Coronary artery (tissue), 2 donors: ENCODE data around the gene MED31.

Source experiments
- DNase-seq: peaks from one replicate; pipeline ENCODE4 v3.0.0-alpha.2; 2017; ENCODE audit warnings: low spot score
- H3K27ac ChIP-seq, 2 donors: fragments of 200-600 bp; sonication (generic); one replicate each; pipeline ENCODE4 v1.5.1; 2016 to 2019
- H3K4me3 ChIP-seq: fragments of 200-600 bp; sonication (generic); 2 replicates; pipeline ENCODE4 v1.5.1; 2016; ENCODE audit warnings: mild to moderate bottlenecking, moderate library complexity
- TF ChIP-seq, protein P1 (sequence below): fragments of 200-600 bp; sonication (generic); IDR thresholded peaks from one replicate; pipeline ENCODE4 v1.5.1; 2019; ENCODE audit warnings: antibody characterized with exemption

MED31 gene

DNA sequence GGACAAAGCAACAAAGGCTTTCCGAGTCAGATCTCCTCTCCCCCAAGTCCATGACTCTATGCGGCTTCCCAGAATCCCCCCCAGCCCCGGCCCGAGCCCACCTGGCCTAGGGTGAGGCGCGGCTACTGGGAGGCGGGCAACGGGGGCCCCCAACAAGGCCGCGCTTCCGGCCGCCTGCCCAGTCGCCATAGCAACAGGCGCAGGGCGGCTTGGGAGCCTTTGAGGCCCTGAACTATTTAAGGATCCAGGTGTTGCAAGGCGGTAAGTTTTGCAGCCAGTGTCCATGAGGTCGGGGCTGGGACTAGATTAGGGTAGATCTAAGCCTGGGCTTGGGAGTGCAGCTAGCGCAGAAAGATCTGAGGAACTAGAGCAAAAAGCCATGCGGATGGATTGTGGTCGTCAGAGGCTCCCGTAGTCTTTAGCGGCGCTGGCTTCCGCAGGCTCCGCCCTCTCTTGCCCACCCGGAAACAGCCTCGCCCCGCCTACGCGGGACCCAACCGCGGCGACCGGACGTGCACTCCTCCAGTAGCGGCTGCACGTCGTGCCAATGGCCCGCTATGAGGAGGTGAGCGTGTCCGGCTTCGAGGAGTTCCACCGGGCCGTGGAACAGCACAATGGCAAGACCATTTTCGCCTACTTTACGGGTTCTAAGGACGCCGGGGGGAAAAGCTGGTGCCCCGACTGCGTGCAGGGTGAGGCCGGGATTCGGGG is 10.7 kb downstream of the MED31 start, which contains the start of the genes KIAA0753 and TXNDC17:
Gene KIAA0753, minus strand, starts transcription at position 176 of the 711 bp plus-strand sequence. CDS start 5,608 bp downstream, outside the sequence.
Gene TXNDC17, plus strand, starts transcription at position 525 of the 711 bp plus-strand sequence. Its CDS starts 23 bp downstream, at position 548.
- H3K27ac ChIP-seq, result peak within 1 kb of the TSS; percentile 52 to 88
- peak within 1 kb of the TSS; percentile 86 for H3K4me3 ChIP-seq
- TF ChIP-seq, protein P1, sequence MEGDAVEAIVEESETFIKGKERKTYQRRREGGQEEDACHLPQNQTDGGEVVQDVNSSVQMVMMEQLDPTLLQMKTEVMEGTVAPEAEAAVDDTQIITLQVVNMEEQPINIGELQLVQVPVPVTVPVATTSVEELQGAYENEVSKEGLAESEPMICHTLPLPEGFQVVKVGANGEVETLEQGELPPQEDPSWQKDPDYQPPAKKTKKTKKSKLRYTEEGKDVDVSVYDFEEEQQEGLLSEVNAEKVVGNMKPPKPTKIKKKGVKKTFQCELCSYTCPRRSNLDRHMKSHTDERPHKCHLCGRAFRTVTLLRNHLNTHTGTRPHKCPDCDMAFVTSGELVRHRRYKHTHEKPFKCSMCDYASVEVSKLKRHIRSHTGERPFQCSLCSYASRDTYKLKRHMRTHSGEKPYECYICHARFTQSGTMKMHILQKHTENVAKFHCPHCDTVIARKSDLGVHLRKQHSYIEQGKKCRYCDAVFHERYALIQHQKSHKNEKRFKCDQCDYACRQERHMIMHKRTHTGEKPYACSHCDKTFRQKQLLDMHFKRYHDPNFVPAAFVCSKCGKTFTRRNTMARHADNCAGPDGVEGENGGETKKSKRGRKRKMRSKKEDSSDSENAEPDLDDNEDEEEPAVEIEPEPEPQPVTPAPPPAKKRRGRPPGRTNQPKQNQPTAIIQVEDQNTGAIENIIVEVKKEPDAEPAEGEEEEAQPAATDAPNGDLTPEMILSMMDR, result no peak
- peak; percentile 94 for DNase-seq

DNA sequence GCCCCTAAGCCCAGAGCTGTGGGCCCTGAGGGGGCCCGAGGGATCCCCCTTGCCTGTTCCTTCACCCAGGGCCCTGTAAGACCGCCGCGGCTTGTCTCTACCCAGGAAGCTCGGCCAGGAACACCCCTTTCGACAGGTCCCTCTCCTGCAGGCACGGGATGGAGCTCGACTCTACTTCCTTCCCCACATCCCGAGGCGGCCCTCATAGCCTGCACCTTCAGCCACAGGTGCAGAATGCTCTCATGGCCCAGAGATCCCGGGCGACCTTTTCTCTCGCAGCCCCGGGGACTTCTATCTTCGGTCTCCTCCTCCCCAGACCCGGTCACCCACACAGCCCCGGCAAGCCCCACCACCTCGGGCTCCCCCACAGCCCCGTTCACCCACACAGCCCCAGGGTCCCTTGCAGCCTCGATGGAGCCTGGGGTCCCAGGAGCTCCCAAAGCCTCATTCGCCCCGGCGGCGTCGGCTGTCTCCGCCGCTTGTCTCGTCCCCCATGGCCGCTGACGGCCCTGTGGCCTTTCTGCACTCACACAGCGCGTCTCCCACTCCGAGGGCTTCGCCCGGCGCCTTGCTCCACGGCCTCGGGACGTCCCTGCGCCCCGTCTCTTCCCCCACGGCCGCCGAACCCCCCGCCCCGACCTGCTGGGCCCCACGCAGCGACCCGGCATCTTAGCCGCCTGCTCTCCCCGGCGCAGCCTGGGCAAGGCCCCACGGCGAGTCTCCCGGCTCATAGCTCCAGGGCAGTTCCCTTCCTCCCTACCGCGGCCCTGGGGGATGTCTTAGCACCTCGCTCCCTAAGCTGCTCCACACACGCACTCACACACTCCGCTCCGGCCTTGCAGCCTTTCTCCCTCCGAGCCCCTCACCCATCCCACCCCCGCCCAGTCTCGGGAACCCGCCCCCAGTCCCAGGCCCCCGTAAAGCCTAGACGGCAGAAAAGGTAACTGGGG is 11.5 kb downstream of the MED31 start:
- Histone ChIP-seq H3K4me3 (peak overlapping the region; percentile 86), H3K27ac (peak overlapping the region; percentile 52 to 88)
- TF ChIP-seq, protein P1, result no peak
- peak; percentile 76 for DNase-seq

DNA sequence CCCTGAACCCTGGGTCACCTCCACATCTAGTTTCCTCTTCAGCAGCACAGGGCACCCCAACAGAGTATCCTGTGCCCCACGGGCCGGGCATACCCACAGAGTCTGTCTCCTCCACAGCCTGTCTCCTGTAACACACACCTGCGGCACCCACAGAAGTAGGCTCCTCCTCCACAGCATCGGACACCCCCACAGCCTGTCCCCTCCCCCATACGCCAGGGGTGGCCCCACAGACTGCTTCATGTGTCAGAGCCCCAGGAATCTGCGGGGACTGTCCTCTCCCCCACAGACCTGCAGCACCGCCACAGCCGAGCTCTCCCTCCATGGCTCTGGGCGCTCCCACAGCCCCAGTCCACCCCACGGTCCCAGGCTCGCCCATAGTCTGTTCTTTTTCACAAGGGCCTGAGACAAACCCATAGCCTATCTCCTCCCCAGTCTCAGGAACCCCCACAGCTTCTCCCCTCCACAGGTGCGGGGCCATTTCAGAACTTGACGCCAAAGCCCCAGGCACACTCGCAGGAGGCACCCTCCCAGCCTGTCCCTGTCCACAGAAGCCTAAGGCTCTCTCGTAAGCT is 12.3 kb downstream of the MED31 start:
- TF ChIP-seq, protein P1, result no peak
- peak overlapping the region; percentile 86 for H3K4me3 ChIP-seq
- H3K27ac ChIP-seq, result no peak overlapping the region
- DNase-seq, result no peak

DNA sequence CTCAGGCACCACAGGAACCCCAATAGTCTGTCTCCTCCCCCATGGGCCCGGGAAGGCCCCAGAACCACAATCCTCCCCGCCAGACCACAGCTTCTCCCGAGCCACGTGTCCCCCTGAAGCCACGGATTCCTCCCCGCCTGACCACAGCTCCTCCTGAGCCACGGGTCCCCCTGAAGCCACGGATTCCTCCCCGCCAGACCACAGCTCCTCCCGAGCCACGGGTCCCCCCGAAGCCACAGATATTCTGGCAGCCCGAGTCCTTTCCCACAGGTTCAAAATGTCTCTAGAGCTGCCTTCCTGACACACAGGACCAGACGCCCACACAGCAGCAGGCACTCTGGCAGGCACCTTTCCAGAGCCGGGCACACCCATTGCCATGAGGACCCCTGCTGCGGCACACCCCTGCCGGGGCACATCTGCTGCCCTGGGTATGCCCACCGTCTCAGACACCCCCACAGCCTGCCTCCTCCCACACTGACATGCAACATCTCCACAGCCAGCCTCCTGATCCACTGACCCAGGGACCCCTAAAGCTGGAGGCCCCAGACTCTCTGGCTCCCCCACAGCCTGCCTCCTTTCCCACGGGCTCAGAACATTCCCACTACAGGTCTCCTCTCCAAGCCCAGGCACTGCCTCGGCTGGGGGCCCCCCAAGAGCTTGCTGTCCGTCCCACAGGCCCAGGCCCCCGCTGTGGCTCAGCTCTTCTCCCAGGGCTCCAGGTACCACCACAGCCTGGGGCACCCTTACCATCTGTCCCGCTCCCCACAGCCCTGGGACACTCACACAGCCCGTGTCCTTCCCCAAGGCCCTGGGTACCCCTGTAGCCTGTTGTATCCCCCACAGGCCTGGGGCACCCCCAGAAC is 13.1 kb downstream of the MED31 start:
- Histone ChIP-seq H3K27ac (no peak overlapping the region), H3K4me3 (peak overlapping the region; percentile 86)
- TF ChIP-seq, protein P1, result no peak
- DNase-seq, result no peak

DNA sequence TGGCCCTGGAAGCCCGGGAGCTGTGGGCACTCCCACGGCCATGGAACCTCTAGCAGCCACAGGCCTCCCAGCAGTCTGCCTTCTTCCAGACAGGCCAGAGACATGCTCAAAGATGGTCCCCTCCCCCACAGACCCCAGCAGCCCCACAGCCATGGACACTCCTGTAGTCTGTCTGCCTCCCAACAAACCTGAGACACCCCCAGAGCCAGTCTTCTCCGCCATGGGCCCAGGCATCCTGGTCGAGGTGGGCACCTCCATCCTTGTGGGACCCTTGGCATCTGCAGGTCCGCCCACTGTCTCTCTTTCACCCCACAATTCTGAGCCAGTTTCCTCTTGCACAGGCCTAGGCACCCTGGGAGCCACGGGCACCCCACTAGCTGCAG is 14.0 kb downstream of the MED31 start:
- no peak for DNase-seq
- TF ChIP-seq, protein P1, result no peak
- H3K4me3 ChIP-seq, result no peak overlapping the region
- H3K27ac ChIP-seq, result no peak overlapping the region
